Activated CD8-positive, alpha-beta T cell treated with anti-CD3 and anti-CD28 coated beads for 36 hours (primary cell): ENCODE data around the gene SPTLC3. TPM values are rescaled to one million over a fixed set of nuclear protein-coding genes. Genes with fewer than 3 reads are reported as not detected.

ENCODE experiments used
- ATAC-seq: fragments of 200-7000 bp; cut with Tn5 transposase; one replicate; pipeline ENCODE4 v1.10.0; 2021; ENCODE audit warnings: mild to moderate bottlenecking, moderate library complexity
- CTCF ChIA-PET: fragments of 350-600 bp; sonication (Branson Sonifier 250); formaldehyde crosslinking; loops from one replicate; lab custom pipeline; 2021; ENCODE audit warnings: antibody characterized with exemption; lab: Charles Lee
- POLR2A ChIA-PET: fragments of 350-600 bp; sonication (Branson Sonifier 250); formaldehyde crosslinking; loops from one replicate; lab custom pipeline; 2021; ENCODE audit warnings: antibody characterized with exemption; lab: Charles Lee
- DNase-seq: peaks from one replicate; pipeline ENCODE4 v3.0.0-alpha.2; 2020
- H3K27ac Mint-ChIP-seq: one replicate; pipeline ENCODE4 v1.8.0; 2021; ENCODE audit warnings: mild to moderate bottlenecking, mixed read lengths
- H3K27me3 Mint-ChIP-seq: one replicate; pipeline ENCODE4 v1.8.0; 2021; ENCODE audit warnings: mixed read lengths
- H3K36me3 Mint-ChIP-seq: one replicate; pipeline ENCODE4 v1.8.0; 2021; ENCODE audit warnings: low read depth, mixed read lengths
- H3K4me1 Mint-ChIP-seq: one replicate; pipeline ENCODE4 v1.8.0; 2021; ENCODE audit warnings: low read depth, mixed read lengths
- H3K4me3 Mint-ChIP-seq: one replicate; pipeline ENCODE4 v1.8.0; 2021; ENCODE audit warnings: mild to moderate bottlenecking, moderate library complexity, mixed read lengths
- H3K9me3 Mint-ChIP-seq: one replicate; pipeline ENCODE4 v1.8.0; 2021; ENCODE audit warnings: mixed read lengths
- CTCF ChIP-seq: fragments of 200-600 bp; IDR thresholded peaks from one replicate; pipeline ENCODE4 v1.8.0; 2022; ENCODE audit warnings: antibody characterized with exemption, mild to moderate bottlenecking
- intact Hi-C: fragments of 100-400 bp; cut with micrococcal nuclease; formaldehyde crosslinking; loops from one replicate; pipeline ENCODE4 v1.10.0; 2022
- total RNA-seq, 2 experiments: library from RNA; stranded (reverse); gene quantifications; one replicate each; pipeline ENCODE4 v1.2.3, GENCODE V29; 2021

The SPTLC3 gene
- total RNA-seq, 2 experiments from 2014 or later, result 0.72 to 0.77 TPM

DNA sequence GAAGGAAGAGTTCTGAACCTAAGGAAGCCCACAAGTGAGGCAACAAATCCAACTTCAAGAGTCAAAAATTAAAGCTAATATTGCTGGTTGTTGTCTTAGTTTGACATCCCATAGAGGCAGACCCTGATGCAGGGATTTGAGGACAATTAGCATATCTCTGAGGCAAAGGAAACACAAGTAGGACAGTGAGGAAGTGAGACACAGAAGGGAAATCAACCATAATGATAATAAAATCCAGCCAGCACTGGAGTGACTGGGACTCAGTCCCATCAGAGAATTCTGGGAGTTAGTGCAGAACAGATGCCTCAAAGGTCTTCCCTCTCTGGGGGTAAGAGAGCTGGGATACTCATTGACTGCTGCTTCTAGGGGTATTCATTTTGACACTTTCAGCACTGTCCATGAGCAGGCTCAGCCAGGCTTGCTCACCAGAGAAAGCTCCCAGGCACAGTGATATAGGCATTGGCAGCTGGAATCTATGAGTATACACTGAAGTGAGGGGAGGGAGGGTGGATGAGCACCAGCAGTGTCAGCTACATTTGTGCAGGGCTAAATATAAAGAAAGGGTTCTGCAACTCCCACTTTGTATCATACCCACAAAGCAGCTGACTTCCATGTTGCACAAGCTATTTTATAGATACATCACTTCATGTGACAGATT, 43.4 kb upstream of the SPTLC3 start:
- CTCF ChIA-PET, result interaction anchor here (0.9 to 3.1 kb wide), 3 partner anchors 12 to 41 kb away, joined by 3 to 7 read pairs (median 4); no protein-coding TSS in a partner anchor
- intact Hi-C loops, result loop anchor here (5.0 kb wide), 2 partner anchors 38 to 142 kb away; no protein-coding TSS in a partner anchor
- no peaks in the 10 kb centered on the region for H3K4me1 Mint-ChIP-seq

GRCh38 chr20:12965870-12966251, 42.9 kb upstream of the SPTLC3 start:
- ChIA-PET POLR2A (interaction anchor here (0.5 kb wide), 1 partner anchor 20 kb away, joined by 3 read pairs; no protein-coding TSS in a partner anchor), CTCF (interaction anchor here (0.5 to 3.1 kb wide), 6 partner anchors 11 to 203 kb away, joined by 3 to 7 read pairs (median 3); no protein-coding TSS in a partner anchor)
- no peak for DNase-seq
- Mint-ChIP-seq H3K27me3 (no peaks in the 10 kb centered on the region), H3K4me1 (no peaks in the 10 kb centered on the region), H3K9me3 (no peaks in the 10 kb centered on the region), H3K27ac (no peak overlapping the region), H3K4me3 (no peak overlapping the region), H3K36me3 (no peaks in the 10 kb centered on the region)
- TF ChIP-seq CTCF, result no peak
- no peak for ATAC-seq
- intact Hi-C loops, result loop anchor here (5.0 kb wide), 2 partner anchors 39 to 141 kb away; no protein-coding TSS in a partner anchor

More for the DNA sequence above, 43.4 kb upstream of the SPTLC3 start:
- DNase-seq (no peak), ATAC-seq (no peak)
- Mint-ChIP-seq H3K36me3 (no peaks in the 10 kb centered on the region), H3K27me3 (no peaks in the 10 kb centered on the region), H3K9me3 (no peaks in the 10 kb centered on the region), H3K27ac (no peak overlapping the region), H3K4me3 (no peak overlapping the region)
- POLR2A ChIA-PET, result interaction anchor here (0.5 kb wide), 1 partner anchor 20 kb away, joined by 3 read pairs; no protein-coding TSS in a partner anchor
- no peak for TF ChIP-seq CTCF

DNA sequence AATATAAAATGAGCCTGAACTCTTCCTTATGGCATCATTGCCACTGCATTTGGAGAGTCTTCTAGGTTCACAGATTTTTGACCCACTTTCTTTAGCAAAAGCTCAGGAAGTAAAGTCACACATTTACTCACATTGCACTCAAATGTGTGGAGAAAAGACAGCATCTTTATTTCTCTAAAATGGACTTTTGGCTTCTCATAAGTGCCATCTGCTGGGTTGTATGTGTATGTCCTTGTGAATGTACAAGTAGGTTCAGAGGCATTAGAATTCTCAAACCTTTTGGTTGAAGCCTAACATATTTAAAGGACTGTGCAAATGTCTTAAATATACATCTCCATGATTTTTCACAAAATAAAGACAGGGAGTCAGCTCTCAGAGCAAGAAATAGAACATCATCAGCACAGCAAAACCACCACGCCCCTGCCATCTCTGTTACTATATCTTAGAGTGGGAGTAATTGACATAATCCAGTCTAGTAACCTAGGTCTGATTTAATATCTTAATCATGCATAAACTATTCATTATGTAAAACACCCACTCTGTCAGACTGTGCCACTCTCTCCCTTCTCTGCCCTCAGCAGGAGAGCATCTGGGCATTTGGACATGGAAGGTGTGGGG, 42.2 kb upstream of the SPTLC3 start:
- POLR2A ChIA-PET, result no interaction called here

DNA sequence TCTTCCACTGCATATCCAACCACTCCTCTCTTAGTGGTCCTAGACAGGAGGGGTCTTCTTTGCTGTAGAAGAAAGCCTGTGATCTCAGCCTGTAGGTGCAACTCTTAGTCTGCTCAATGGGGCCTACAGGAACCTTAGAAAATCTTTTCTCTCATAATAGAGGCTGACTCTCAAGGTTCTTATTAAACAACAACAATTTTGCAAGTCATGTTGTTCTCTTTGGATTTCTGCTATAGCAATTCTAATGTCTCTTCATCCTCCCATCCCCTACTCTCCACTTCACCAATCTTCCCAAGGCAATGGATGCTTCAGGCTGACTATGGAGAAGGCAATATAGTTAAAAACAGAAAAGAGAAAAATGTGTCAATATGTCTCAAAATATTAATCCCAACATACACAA, 40.8 kb upstream of the SPTLC3 start:
- DNase-seq (no peak), ATAC-seq (no peak)
- CTCF ChIA-PET, result interaction anchor here (1.8 to 2.2 kb wide), 2 partner anchors 43 to 139 kb away, joined by 4 to 8 read pairs; no protein-coding TSS in a partner anchor
- H3K9me3 Mint-ChIP-seq, result no peaks in the 10 kb centered on the region
- no peaks in the 10 kb centered on the region for H3K27me3 Mint-ChIP-seq
- no peak overlapping the region for H3K27ac Mint-ChIP-seq
- no peaks in the 10 kb centered on the region for H3K36me3 Mint-ChIP-seq
- POLR2A ChIA-PET, result no interaction called here
- H3K4me1 Mint-ChIP-seq, result no peaks in the 10 kb centered on the region
- no peak for TF ChIP-seq CTCF
- intact Hi-C loops, result loop anchor here (5.0 kb wide), 2 partner anchors 41 to 139 kb away; no protein-coding TSS in a partner anchor
- no peak overlapping the region for H3K4me3 Mint-ChIP-seq

More for the DNA sequence above, 42.2 kb upstream of the SPTLC3 start:
- Mint-ChIP-seq H3K4me1 (no peaks in the 10 kb centered on the region), H3K36me3 (no peaks in the 10 kb centered on the region), H3K9me3 (no peaks in the 10 kb centered on the region), H3K27me3 (no peaks in the 10 kb centered on the region), H3K4me3 (no peak overlapping the region), H3K27ac (no peak overlapping the region)
- ATAC-seq, result no peak
- CTCF ChIA-PET, result interaction anchor here (1.1 to 3.1 kb wide), 4 partner anchors 38 to 134 kb away, joined by 3 to 8 read pairs (median 5); no protein-coding TSS in a partner anchor
- intact Hi-C loops, result loop anchor here (5.0 kb wide), 2 partner anchors 39 to 141 kb away; no protein-coding TSS in a partner anchor
- no peak for TF ChIP-seq CTCF
- DNase-seq, result no peak
